Nephron progenitor cell (in vitro differentiated cells): ENCODE measurements around the gene FGB.

Experiments used
- DNase-seq: peaks from one replicate; pipeline ENCODE4 v3.0.0; 2021
- H3K27ac Mint-ChIP-seq: 2 replicates; pipeline ENCODE4 v1.8.0; 2021; ENCODE audit warnings: mild to moderate bottlenecking, moderate library complexity, mixed read lengths
- H3K27me3 Mint-ChIP-seq: 2 replicates; pipeline ENCODE4 v1.8.0; 2021; ENCODE audit warnings: mild to moderate bottlenecking, low read depth, mixed read lengths; ENCODE audit not compliant: poor library complexity
- H3K36me3 Mint-ChIP-seq: 2 replicates; pipeline ENCODE4 v1.8.0; 2021; ENCODE audit warnings: low read depth, mixed read lengths
- H3K4me1 Mint-ChIP-seq: 2 replicates; pipeline ENCODE4 v1.8.0; 2021; ENCODE audit warnings: mixed read lengths
- H3K4me3 Mint-ChIP-seq: 2 replicates; pipeline ENCODE4 v1.8.0; 2021; ENCODE audit warnings: mild to moderate bottlenecking, moderate library complexity, mixed read lengths
- H3K9me3 Mint-ChIP-seq: 2 replicates; pipeline ENCODE4 v1.8.0; 2021; ENCODE audit warnings: mild to moderate bottlenecking, moderate library complexity, mixed read lengths
- TF ChIP-seq, protein P1 (sequence below): fragments of 200-600 bp; sonication (generic); IDR thresholded peaks from 2 replicates; pipeline ENCODE4 v1.5.0; 2021; ENCODE audit warnings: antibody characterized with exemption

FGB gene

DNA sequence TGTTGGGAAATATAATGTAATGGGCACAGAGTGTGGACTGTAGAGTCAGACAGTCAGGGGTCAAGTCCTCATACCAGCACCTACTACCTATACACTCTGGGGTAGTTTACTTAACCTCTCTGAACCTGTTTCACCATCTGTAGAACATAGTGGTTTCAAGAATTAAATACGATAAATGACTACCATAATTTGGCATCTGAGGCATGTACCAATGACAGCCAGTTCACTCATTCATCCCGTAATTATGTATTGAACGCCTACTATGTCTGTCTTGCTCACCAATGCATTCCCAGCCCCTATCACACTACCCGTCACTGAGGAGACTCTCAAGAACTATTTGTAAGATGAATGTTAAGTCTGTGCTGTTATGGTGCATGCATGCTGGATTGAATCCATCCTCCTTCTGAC, 2.0 kb upstream of the FGB start:
- no peaks in the 10 kb centered on the region for H3K27me3 Mint-ChIP-seq
- H3K4me3 Mint-ChIP-seq, result no peak overlapping the region
- TF ChIP-seq, protein P1, sequence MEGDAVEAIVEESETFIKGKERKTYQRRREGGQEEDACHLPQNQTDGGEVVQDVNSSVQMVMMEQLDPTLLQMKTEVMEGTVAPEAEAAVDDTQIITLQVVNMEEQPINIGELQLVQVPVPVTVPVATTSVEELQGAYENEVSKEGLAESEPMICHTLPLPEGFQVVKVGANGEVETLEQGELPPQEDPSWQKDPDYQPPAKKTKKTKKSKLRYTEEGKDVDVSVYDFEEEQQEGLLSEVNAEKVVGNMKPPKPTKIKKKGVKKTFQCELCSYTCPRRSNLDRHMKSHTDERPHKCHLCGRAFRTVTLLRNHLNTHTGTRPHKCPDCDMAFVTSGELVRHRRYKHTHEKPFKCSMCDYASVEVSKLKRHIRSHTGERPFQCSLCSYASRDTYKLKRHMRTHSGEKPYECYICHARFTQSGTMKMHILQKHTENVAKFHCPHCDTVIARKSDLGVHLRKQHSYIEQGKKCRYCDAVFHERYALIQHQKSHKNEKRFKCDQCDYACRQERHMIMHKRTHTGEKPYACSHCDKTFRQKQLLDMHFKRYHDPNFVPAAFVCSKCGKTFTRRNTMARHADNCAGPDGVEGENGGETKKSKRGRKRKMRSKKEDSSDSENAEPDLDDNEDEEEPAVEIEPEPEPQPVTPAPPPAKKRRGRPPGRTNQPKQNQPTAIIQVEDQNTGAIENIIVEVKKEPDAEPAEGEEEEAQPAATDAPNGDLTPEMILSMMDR, result no peak
- DNase-seq, result no peak
- no peaks in the 10 kb centered on the region for H3K4me1 Mint-ChIP-seq
- no peak overlapping the region for H3K27ac Mint-ChIP-seq
- no peaks in the 10 kb centered on the region for H3K9me3 Mint-ChIP-seq
- H3K36me3 Mint-ChIP-seq, result no peaks in the 10 kb centered on the region

DNA sequence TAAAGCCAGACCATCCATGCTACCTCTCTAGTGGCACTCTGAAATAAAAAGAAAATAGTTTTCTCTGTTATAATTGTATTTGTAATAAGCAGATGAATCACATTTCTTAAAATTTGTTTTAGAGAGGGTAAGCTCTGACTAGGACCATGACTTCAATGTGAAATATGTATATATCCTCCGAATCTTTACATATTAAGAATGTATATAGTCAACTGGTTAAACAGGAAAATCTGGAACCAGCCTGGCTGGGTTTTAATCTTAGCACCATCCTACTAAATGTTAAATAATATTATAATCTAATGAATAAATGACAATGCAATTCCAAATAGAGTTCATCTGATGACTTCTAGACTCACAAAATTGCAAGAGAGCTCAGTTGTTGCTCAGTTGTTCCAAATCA, 1.5 kb downstream of the FGB start:
- Mint-ChIP-seq H3K4me1 (no peaks in the 10 kb centered on the region), H3K36me3 (no peaks in the 10 kb centered on the region), H3K4me3 (no peak overlapping the region), H3K27ac (no peak overlapping the region), H3K9me3 (no peaks in the 10 kb centered on the region), H3K27me3 (peaks cover 4% of the 10 kb centered on the region)
- TF ChIP-seq, protein P1, result no peak
- DNase-seq, result no peak

DNA sequence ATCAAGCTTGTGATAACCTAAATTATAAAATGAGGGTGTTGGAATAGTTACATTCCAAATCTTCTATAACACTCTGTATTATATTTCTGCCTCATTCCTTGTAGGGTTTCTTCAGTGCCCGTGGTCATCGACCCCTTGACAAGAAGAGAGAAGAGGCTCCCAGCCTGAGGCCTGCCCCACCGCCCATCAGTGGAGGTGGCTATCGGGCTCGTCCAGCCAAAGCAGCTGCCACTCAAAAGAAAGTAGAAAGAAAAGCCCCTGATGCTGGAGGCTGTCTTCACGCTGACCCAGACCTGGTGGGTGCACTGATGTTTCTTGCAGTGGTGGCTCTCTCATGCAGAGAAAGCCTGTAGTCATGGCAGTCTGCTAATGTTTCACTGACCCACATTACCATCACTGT, 2.9 kb downstream of the FGB start:
- TF ChIP-seq, protein P1, result no peak
- Mint-ChIP-seq H3K4me1 (no peaks in the 10 kb centered on the region), H3K27me3 (peaks cover 4% of the 10 kb centered on the region), H3K4me3 (no peak overlapping the region), H3K9me3 (no peaks in the 10 kb centered on the region), H3K27ac (no peak overlapping the region), H3K36me3 (no peaks in the 10 kb centered on the region)
- DNase-seq, result no peak

DNA sequence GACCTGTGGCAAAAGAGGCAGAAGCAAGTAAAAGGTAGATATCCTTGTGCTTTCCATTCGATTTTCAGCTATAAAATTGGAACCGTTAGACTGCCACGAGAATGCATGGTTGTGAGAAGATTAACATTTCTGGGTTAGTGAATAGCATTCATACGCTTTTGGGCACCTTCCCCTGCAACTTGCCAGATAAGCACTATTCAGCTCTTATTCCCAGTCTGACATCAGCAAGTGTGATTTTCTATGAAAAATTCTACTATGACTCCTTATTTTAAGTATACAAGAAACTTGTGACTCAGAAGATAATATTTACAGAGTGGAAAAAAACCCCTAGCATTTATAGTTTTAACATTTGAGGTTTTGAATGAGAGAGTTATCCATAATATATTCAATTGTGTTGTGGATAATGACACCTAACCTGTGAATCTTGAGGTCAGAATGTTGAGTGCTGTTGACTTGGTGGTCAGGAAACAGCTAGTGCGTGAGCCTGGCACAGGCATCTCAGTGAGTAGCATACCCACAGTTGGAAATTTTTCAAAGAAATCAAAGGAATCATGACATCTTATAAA, 3.9 kb downstream of the FGB start:
- Mint-ChIP-seq H3K9me3 (no peaks in the 10 kb centered on the region), H3K4me1 (no peaks in the 10 kb centered on the region), H3K27ac (no peak overlapping the region), H3K4me3 (no peak overlapping the region), H3K27me3 (peaks cover 7% of the 10 kb centered on the region), H3K36me3 (no peaks in the 10 kb centered on the region)
- no peak for DNase-seq
- TF ChIP-seq, protein P1, result no peak

DNA sequence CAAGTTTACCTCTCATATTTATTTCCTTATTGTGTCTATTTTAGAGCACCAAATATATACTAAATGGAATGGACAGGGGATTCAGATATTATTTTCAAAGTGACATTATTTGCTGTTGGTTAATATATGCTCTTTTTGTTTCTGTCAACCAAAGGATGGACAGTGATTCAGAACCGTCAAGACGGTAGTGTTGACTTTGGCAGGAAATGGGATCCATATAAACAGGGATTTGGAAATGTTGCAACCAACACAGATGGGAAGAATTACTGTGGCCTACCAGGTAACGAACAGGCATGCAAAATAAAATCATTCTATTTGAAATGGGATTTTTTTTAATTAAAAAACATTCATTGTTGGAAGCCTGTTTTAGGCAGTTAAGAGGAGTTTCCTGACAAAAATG, 6.2 kb downstream of the FGB start:
- Mint-ChIP-seq H3K4me3 (no peak overlapping the region), H3K27ac (no peak overlapping the region), H3K4me1 (no peaks in the 10 kb centered on the region), H3K9me3 (no peaks in the 10 kb centered on the region), H3K36me3 (no peaks in the 10 kb centered on the region), H3K27me3 (peaks cover 7% of the 10 kb centered on the region)
- DNase-seq, result no peak
- TF ChIP-seq, protein P1, result no peak

DNA sequence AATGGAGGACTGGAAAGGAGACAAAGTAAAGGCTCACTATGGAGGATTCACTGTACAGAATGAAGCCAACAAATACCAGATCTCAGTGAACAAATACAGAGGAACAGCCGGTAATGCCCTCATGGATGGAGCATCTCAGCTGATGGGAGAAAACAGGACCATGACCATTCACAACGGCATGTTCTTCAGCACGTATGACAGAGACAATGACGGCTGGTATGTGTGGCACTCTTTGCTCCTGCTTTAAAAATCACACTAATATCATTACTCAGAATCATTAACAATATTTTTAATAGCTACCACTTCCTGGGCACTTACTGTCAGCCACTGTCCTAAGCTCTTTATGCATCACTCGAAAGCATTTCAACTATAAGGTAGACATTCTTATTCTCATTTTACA, 6.8 kb downstream of the FGB start:
- H3K4me3 Mint-ChIP-seq, result no peak overlapping the region
- no peaks in the 10 kb centered on the region for H3K36me3 Mint-ChIP-seq
- no peak overlapping the region for H3K27ac Mint-ChIP-seq
- DNase-seq, result no peak
- H3K4me1 Mint-ChIP-seq, result no peaks in the 10 kb centered on the region
- TF ChIP-seq, protein P1, result no peak
- H3K27me3 Mint-ChIP-seq, result peaks cover 7% of the 10 kb centered on the region
- no peaks in the 10 kb centered on the region for H3K9me3 Mint-ChIP-seq
